ENCODE measurements around the gene SRSF2. TPM values are rescaled to one million over a fixed set of nuclear protein-coding genes. Genes with fewer than 3 reads are reported as not detected.
A peak's percentile ranks its signal among the peaks of the same experiment; 100 is the strongest.

Gene SRSF2
- total RNA-seq, 6 experiments from 2014 or later = 179 to 220 (median 215) TPM

GRCh38 chr17:76720211-76720610, 16.9 kb downstream of the SRSF2 start:
- TF ChIP-seq CTCF (IDR thresholded peaks at IDR 0.05) = no peak
- Mint-ChIP-seq H3K4me3 (no peak overlapping the region), H3K9me3 (no peaks in the 10 kb centered on the region), H3K4me1 (ENCODE audit: low read depth) (peaks cover 47% of the 10 kb centered on the region), H3K27ac (no peak overlapping the region), H3K27me3 (ENCODE audit: insufficient read depth) (peaks cover 2% of the 10 kb centered on the region), H3K36me3 (ENCODE audit: low read depth) (peaks cover 61% of the 10 kb centered on the region)
- DNase-seq = no peak

GRCh38 chr17:76718516-76718915, 18.6 kb downstream of the SRSF2 start:
- peak overlapping the region; percentile 28; the same call in 1 of the 2 replicates for H3K27ac Mint-ChIP-seq
- peaks cover 5% of the 10 kb centered on the region for H3K27me3 Mint-ChIP-seq (ENCODE audit: insufficient read depth)
- H3K9me3 Mint-ChIP-seq = no peaks in the 10 kb centered on the region
- H3K36me3 Mint-ChIP-seq (ENCODE audit: low read depth) = peaks cover 69% of the 10 kb centered on the region
- TF ChIP-seq CTCF (IDR thresholded peaks at IDR 0.05) = no peak
- peaks cover 58% of the 10 kb centered on the region for H3K4me1 Mint-ChIP-seq (ENCODE audit: low read depth)
- no peak for DNase-seq
- H3K4me3 Mint-ChIP-seq = no peak overlapping the region

GRCh38 chr17:76716839-76717215, 20.3 kb downstream of the SRSF2 start:
- Mint-ChIP-seq H3K9me3 (no peaks in the 10 kb centered on the region), H3K27me3 (ENCODE audit: insufficient read depth) (peaks cover 5% of the 10 kb centered on the region), H3K4me1 (ENCODE audit: low read depth) (peaks cover 56% of the 10 kb centered on the region), H3K4me3 (peak overlapping the region; percentile 81), H3K36me3 (ENCODE audit: low read depth) (peaks cover 61% of the 10 kb centered on the region), H3K27ac (peak overlapping the region; percentile 98)
- no peak for TF ChIP-seq CTCF (IDR thresholded peaks at IDR 0.05)
- DNase-seq = peak; percentile 85

GRCh38 chr17:76716146-76716838, 20.8 kb downstream of the SRSF2 start:
- TF ChIP-seq CTCF (IDR thresholded peaks at IDR 0.05) = no peak
- DNase-seq = peak; percentile 99
- no peaks in the 10 kb centered on the region for H3K9me3 Mint-ChIP-seq
- peaks cover 5% of the 10 kb centered on the region for H3K27me3 Mint-ChIP-seq (ENCODE audit: insufficient read depth)
- H3K27ac Mint-ChIP-seq = peak overlapping the region; percentile 98
- H3K4me3 Mint-ChIP-seq = peak overlapping the region; percentile 81
- H3K36me3 Mint-ChIP-seq (ENCODE audit: low read depth) = peaks cover 55% of the 10 kb centered on the region
- H3K4me1 Mint-ChIP-seq (ENCODE audit: low read depth) = peaks cover 57% of the 10 kb centered on the region

GRCh38 chr17:76715496-76715830, 21.7 kb downstream of the SRSF2 start:
- no peaks in the 10 kb centered on the region for H3K9me3 Mint-ChIP-seq
- H3K4me3 Mint-ChIP-seq = no peak overlapping the region; the same call in 1 of the 2 replicates
- H3K27ac Mint-ChIP-seq = peak overlapping the region; percentile 98
- peaks cover 49% of the 10 kb centered on the region for H3K36me3 Mint-ChIP-seq (ENCODE audit: low read depth)
- H3K27me3 Mint-ChIP-seq (ENCODE audit: insufficient read depth) = peaks cover 5% of the 10 kb centered on the region
- TF ChIP-seq CTCF (IDR thresholded peaks at IDR 0.05) = no peak
- no peak for DNase-seq
- peaks cover 61% of the 10 kb centered on the region for H3K4me1 Mint-ChIP-seq (ENCODE audit: low read depth)

Measured in HFFc6 (cell line).